Activated B cell treated with CpG ODN at 0.5 μM for 24 hours (primary cell): ENCODE measurements around the gene XPA. TPM values are rescaled to one million over a fixed set of nuclear protein-coding genes. Genes with fewer than 3 reads are reported as not detected.

Source experiments
- ATAC-seq: fragments of 200-7000 bp; cut with Tn5 transposase; one replicate; pipeline ENCODE4 v1.10.0; 2021; ENCODE audit warnings: low read depth, mild to moderate bottlenecking, moderate library complexity
- CTCF ChIA-PET: fragments of 350-600 bp; sonication (Branson Sonifier 250); formaldehyde crosslinking; loops from one replicate; lab custom pipeline; 2021; ENCODE audit warnings: antibody characterized with exemption; lab: Charles Lee
- POLR2A ChIA-PET: fragments of 350-600 bp; sonication (Branson Sonifier 250); formaldehyde crosslinking; loops from one replicate; lab custom pipeline; 2021; ENCODE audit warnings: antibody characterized with exemption; lab: Charles Lee
- DNase-seq: peaks from one replicate; pipeline ENCODE4 v3.0.0; 2022
- H3K27ac Mint-ChIP-seq: one replicate; pipeline ENCODE4 v1.8.0; 2020; ENCODE audit warnings: mixed read lengths
- H3K27me3 Mint-ChIP-seq: one replicate; pipeline ENCODE4 v1.8.0; 2021; ENCODE audit warnings: mixed read lengths
- H3K36me3 Mint-ChIP-seq: one replicate; pipeline ENCODE4 v1.8.0; 2021; ENCODE audit warnings: low read depth, mixed read lengths
- H3K4me1 Mint-ChIP-seq: one replicate; pipeline ENCODE4 v1.8.0; 2021; ENCODE audit warnings: mixed read lengths
- H3K4me3 Mint-ChIP-seq: one replicate; pipeline ENCODE4 v1.8.0; 2020; ENCODE audit warnings: mild to moderate bottlenecking, mixed read lengths
- H3K9me3 Mint-ChIP-seq: one replicate; pipeline ENCODE4 v1.8.0; 2020; ENCODE audit warnings: mixed read lengths
- CTCF ChIP-seq: fragments of 200-600 bp; IDR thresholded peaks from one replicate; pipeline ENCODE4 v1.8.0; 2022; ENCODE audit warnings: antibody characterized with exemption, mild to moderate bottlenecking
- intact Hi-C: fragments of 100-400 bp; cut with micrococcal nuclease; formaldehyde crosslinking; loops from one replicate; pipeline ENCODE4 v1.15.1; 2024
- total RNA-seq: library from RNA; stranded (reverse); gene quantifications from 2 replicates; pipeline ENCODE4 v1.2.3, GENCODE V29; 2022

The XPA gene
- total RNA-seq, 1 donor from 2014 or later, result 18.1 TPM

- Mint-ChIP-seq H3K36me3 (peaks cover 33% of the 10 kb centered on the region), H3K27me3 (no peaks in the 10 kb centered on the region), H3K27ac (no peak overlapping the region), H3K4me1 (peaks cover 16% of the 10 kb centered on the region), H3K9me3 (no peaks in the 10 kb centered on the region), H3K4me3 (no peak overlapping the region)
- DNase-seq, result no peak
- intact Hi-C loops, result no loop called here
- TF ChIP-seq CTCF, result no peak
- POLR2A ChIA-PET, result interaction anchor here (1.1 kb wide), 1 partner anchor 293 kb away, joined by 3 read pairs; the partner anchor contains the start of gene TRMO
- CTCF ChIA-PET, result no interaction called here
- no peak for ATAC-seq
These were observed 68.0 kb downstream of the XPA start for GRCh38 chr9:97629156-97629555.

GRCh38 chr9:97628668-97629067 lies 68.5 kb downstream of the XPA start:
- Mint-ChIP-seq H3K36me3 (peaks cover 32% of the 10 kb centered on the region), H3K4me3 (no peak overlapping the region), H3K27ac (no peak overlapping the region), H3K4me1 (peaks cover 14% of the 10 kb centered on the region), H3K27me3 (no peaks in the 10 kb centered on the region), H3K9me3 (no peaks in the 10 kb centered on the region)
- ChIA-PET CTCF (interaction anchor here (1.6 kb wide), 1 partner anchor 13 kb away, joined by 3 read pairs; no protein-coding TSS in a partner anchor), POLR2A (interaction anchor here (1.1 kb wide), 1 partner anchor 294 kb away, joined by 3 read pairs; the partner anchor contains the start of gene TRMO)
- no peak for TF ChIP-seq CTCF
- no peak for ATAC-seq
- no peak for DNase-seq
- intact Hi-C loops, result no loop called here

- Mint-ChIP-seq H3K4me3 (no peak overlapping the region), H3K4me1 (peaks cover 12% of the 10 kb centered on the region), H3K27ac (no peak overlapping the region), H3K9me3 (no peaks in the 10 kb centered on the region), H3K27me3 (no peaks in the 10 kb centered on the region), H3K36me3 (peaks cover 34% of the 10 kb centered on the region)
- intact Hi-C loops, result no loop called here
- no peak for TF ChIP-seq CTCF
- POLR2A ChIA-PET, result interaction anchor here (0.6 kb wide), 1 partner anchor 11 kb away, joined by 3 read pairs; no protein-coding TSS in a partner anchor
- ATAC-seq, result no peak
- no peak for DNase-seq
- CTCF ChIA-PET, result interaction anchor here (1.3 to 1.6 kb wide), 2 partner anchors 12 to 13 kb away, joined by 3 read pairs; no protein-coding TSS in a partner anchor
These were observed 69.5 kb downstream of the XPA start for GRCh38 chr9:97627624-97628023.

GRCh38 chr9:97625620-97626019 lies 71.5 kb downstream of the XPA start:
- Mint-ChIP-seq H3K9me3 (no peaks in the 10 kb centered on the region), H3K36me3 (peaks cover 49% of the 10 kb centered on the region), H3K27ac (no peak overlapping the region), H3K4me3 (no peak overlapping the region), H3K4me1 (peaks cover 2% of the 10 kb centered on the region), H3K27me3 (no peaks in the 10 kb centered on the region)
- no peak for TF ChIP-seq CTCF
- intact Hi-C loops, result no loop called here
- ATAC-seq (no peak), DNase-seq (no peak)
- POLR2A ChIA-PET, result no interaction called here
- CTCF ChIA-PET, result no interaction called here

Other genes with a start within 250 kb of the XPA start
- 1.2 and 1.9 TPM in 2 replicates for gene TMOD1, start 195.7 kb downstream of the XPA start, total RNA-seq
- 18.0 and 21.6 TPM in 2 replicates for gene TSTD2, start 64.0 kb downstream of the XPA start, total RNA-seq
- gene NCBP1, start 63.5 kb downstream of the XPA start, total RNA-seq, result 31.3 and 36.3 TPM in 2 replicates
- gene FOXE1, start 155.9 kb upstream of the XPA start, total RNA-seq, result not detected in 2 replicates
- 25.3 and 32.4 TPM in 2 replicates for gene TRMO, start 225.2 kb upstream of the XPA start, total RNA-seq
- gene HEMGN, start 240.8 kb upstream of the XPA start, total RNA-seq, result 0.11 TPM in 1 of 2 replicates, not detected in the other